Measurements from ENCODE around the gene GPR50. TPM values are rescaled to one million over a fixed set of nuclear protein-coding genes. Genes with fewer than 3 reads are reported as not detected.

Gene GPR50
- polyA plus RNA-seq, 1 of the 3 experiments (the other 2 are of a cell fraction): not detected

- Histone ChIP-seq H3K36me3 (replicated peaks in 1 of 2; ENCODE audit: control insufficient read depth in 1 of 2, insufficient read depth in 2 of 2, low read length in 1 of 2) (no peaks in the 10 kb centered on the region), H3K4me3 (ENCODE audit: low read depth in 2 of 2, low read length in 1 of 2) (no peak overlapping the region), H3K27ac (ENCODE audit: low read depth in 2 of 2, low read length in 1 of 2) (no peak overlapping the region), H3K27me3 (ENCODE audit: insufficient read depth) (peaks cover 15% of the 10 kb centered on the region; the same call in 1 of the 2 replicates), H3K9ac (no peak overlapping the region), H3K79me2 (ENCODE audit: insufficient read depth) (no peaks in the 10 kb centered on the region), H3K4me1 (ENCODE audit: control insufficient read depth in 1 of 2, insufficient read depth in 2 of 2, low read depth in 1 of 2, low read length in 1 of 2) (no peaks in the 10 kb centered on the region), H4K20me1 (ENCODE audit: insufficient read depth) (no peaks in the 10 kb centered on the region), H3K4me2 (no peak overlapping the region), H3K9me2 (no peaks in the 10 kb centered on the region), H3F3A (replicated peaks; ENCODE audit: insufficient read depth) (no peaks in the 10 kb centered on the region), H3K9me3 (no peaks in the 10 kb centered on the region), H2AFZ (ENCODE audit: low read depth) (no peak overlapping the region)
- TF ChIP-seq EP300 (IDR thresholded peaks at IDR 0.05; ENCODE audit: borderline replicate concordance in 1 of 2, low read depth in 1 of 2, low read length in 1 of 2): no peak
- TF ChIP-seq TAF1 (IDR thresholded peaks at IDR 0.05; ENCODE audit: borderline replicate concordance, low read depth, low read length): no peak
- TF ChIP-seq GATA2 (CRISPR knock-in tag; IDR thresholded peaks at IDR 0.05): no peak
- TF ChIP-seq RAD21 (IDR thresholded peaks at IDR 0.05; ENCODE audit: low read length): no peak
- TF ChIP-seq SIN3A (IDR thresholded peaks at IDR 0.05; ENCODE audit: borderline replicate concordance, low read depth, low read length): no peak
- TF ChIP-seq NFIC (IDR thresholded peaks at IDR 0.05; ENCODE audit: borderline replicate concordance): no peak
- no peak for TF ChIP-seq REST (IDR thresholded peaks at IDR 0.05; ENCODE audit: low read depth, low read length)
- TF ChIP-seq JUND (IDR thresholded peaks at IDR 0.05): no peak
- TF ChIP-seq EZH2phosphoT487 (IDR thresholded peaks at IDR 0.05; ENCODE audit: borderline replicate concordance, low read depth): no peak
- TF ChIP-seq FOXJ3 (CRISPR knock-in tag; IDR thresholded peaks at IDR 0.05): no peak
- TF ChIP-seq USF1 (IDR thresholded peaks at IDR 0.05; ENCODE audit: borderline replicate concordance, low read depth): no peak
- no peak for TF ChIP-seq IRF3 (IDR thresholded peaks at IDR 0.05; ENCODE audit: low read depth, low read length)
- TF ChIP-seq FOSL2 (IDR thresholded peaks at IDR 0.05; ENCODE audit: borderline replicate concordance, low read depth): no peak
- no peak for TF ChIP-seq CHD2 (IDR thresholded peaks at IDR 0.05; ENCODE audit: low read length, partially characterized antibody)
- TF ChIP-seq RFX5 (IDR thresholded peaks at IDR 0.05; ENCODE audit: low read length): no peak
- TF ChIP-seq FOXM1 (IDR thresholded peaks at IDR 0.05; ENCODE audit: low read depth): no peak
- TF ChIP-seq MAX (IDR thresholded peaks at IDR 0.05; ENCODE audit: low read depth): no peak
- TF ChIP-seq PBX3 (IDR thresholded peaks at IDR 0.05): no peak
- no peak for TF ChIP-seq TCF12 (IDR thresholded peaks at IDR 0.05)
- POLR2A ChIA-PET: no interaction called here
- DNase-seq: no peak
- CTCF ChIA-PET: no interaction called here
- WGBS (ENCODE audit: low lambda C conversion rate): no CpG with 5 or more reads among the region's 1 CpG
Observed at GRCh38 chrX:151169783-151170182, 6.6 kb upstream of the GPR50 start.
